ENCODE results near the gene TMED4.

TMED4 gene

GRCh38 chr7:44581879-44582603 is at the start of gene TMED4:
Gene TMED4 (minus strand): TSS chr7:44582231. CDS start chr7:44582206, 25 bp downstream.
- peak; percentile 98 to 100 (median 100) for DNase-seq (ENCODE audit: low read depth in 4 of 4, low spot score in 1 of 4)

DNA sequence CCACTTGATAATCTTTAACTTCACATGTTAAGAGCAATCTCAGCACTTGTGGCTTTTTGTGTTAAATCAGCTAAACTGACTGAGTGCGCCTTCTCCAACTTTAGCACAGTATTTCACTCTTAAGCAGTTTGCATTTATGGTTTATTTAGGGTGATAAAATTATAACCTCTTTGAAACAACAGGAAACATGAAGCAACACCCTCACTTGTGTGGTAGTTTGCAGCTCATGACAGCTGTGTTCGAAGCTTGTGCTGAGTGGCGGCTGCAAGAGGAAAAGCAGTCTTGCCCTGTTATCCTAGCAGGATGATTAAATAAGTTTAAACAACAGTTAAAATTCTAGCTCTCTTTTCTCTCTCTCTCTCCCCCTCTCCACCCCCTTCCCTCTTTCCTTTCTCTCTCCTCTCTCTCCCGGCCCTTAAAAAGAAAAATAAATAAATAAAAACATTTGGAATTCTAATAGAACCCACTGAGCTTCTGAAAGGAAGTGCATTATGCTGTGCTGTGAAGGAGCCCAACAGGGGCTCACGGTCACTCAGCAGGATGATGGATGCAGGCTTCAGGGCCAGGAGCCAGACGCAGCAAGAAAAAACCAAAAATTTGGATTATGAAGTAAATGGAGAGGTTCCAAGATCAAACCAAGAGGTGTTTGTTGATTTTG is 49.6 kb upstream of the TMED4 start:
- DNase-seq (ENCODE audit: low read depth in 4 of 4, low spot score in 1 of 4) = no peak

DNA sequence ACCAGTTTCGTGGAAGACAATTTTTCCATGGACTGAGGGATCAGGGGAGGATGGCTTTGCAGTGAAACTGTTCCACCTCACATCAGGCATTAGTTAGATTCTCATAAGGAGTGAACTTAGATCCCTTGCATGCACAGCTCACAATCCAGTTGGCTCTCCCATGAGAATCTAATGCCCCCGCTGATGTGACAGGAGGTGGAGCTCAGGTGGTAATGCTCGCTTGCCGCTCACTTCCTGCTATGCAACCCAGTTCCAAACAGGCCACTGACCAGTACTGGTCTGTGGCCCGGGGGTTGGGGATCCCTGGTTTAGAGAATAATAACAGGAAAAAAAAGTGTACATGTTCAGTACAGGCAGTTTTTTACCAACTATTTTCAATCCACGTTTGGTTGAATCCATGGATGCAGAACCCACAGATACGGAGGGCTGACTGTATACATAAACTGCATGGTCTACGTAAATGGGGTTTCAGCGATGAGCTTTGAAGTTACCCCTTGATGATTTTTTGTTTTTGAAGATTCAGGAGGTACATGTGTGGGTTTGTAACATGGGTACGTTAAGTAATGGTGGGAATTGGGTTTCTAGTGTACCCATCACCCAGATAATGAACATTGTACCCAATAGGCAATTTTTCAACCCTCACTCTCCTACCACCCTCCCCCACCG is 48.9 kb upstream of the TMED4 start:
- no peak for DNase-seq (ENCODE audit: low read depth in 4 of 4, low spot score in 1 of 4)

- DNase-seq (ENCODE audit: low read depth in 4 of 4, low spot score in 1 of 4) = no peak
Measured at GRCh38 chr7:44629829-44630522, 47.9 kb upstream of the TMED4 start.

- DNase-seq (ENCODE audit: low read depth in 4 of 4, low spot score in 1 of 4) = no peak
Measured at GRCh38 chr7:44626620-44627019, 44.6 kb upstream of the TMED4 start.

DNA sequence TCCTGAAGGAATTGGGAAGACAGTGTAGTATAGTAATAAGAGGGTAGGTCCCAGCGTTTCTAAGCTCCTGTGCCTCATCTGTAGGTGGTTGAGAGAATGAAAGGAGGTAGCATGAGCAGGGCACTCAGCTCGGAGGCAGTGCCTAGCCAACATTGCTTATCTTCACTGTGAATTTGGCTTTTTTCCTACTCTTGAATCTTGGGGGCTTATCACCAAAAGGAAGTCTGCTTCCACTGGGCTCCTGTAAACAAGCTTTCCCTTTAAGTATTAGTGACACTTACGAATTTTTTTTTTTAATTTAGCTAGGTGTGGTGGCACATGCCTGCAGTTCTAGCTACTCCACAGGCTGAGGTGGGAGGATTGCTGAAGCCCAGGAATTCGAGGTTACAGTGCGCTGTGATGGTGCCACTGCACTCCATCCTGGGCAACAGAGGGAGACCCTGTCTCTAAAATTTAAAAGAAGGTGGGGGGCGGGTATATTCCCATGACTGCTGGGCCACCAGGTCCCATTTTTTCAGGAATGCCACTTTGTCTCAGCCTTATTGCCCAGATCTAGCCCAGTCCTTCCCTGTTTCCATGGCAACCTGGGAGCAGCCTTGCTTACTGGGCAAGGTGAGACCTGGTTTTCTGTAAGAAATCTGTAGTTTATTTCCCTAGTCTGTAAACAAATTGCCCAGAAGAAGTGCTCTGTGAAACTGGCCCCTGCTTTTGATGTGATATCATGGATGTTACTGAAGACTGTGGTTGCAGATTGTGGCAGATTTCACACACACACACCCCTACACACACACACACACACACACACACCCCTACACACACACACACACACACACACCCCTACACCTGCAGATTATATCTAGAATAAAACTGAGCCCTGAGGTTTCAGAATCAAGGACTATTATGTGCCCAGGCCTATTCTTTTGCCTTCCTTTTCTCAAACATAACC is 43.8 kb upstream of the TMED4 start:
- DNase-seq (ENCODE audit: low read depth in 4 of 4, low spot score in 1 of 4) = no peak

DNA sequence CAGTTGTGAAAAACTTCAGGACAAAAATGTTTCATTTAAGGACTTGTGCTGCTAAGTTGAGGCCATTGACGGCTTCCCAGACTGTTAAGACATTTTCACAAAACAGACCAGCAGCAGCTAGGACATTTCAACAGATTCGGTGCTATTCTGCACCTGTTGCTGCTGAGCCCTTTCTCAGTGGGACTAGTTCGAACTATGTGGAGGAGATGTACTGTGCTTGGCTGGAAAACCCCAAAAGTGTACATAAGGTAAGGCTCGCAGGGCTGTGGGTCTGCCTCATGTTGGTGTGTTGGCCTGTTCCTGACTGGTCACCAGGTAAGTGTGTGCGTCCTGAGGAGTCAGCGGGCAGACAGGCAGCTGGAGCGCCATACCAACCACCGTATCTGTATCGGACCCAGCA is 42.3 kb upstream of the TMED4 start:
- DNase-seq (ENCODE audit: low read depth in 4 of 4, low spot score in 1 of 4) = no peak

DNA sequence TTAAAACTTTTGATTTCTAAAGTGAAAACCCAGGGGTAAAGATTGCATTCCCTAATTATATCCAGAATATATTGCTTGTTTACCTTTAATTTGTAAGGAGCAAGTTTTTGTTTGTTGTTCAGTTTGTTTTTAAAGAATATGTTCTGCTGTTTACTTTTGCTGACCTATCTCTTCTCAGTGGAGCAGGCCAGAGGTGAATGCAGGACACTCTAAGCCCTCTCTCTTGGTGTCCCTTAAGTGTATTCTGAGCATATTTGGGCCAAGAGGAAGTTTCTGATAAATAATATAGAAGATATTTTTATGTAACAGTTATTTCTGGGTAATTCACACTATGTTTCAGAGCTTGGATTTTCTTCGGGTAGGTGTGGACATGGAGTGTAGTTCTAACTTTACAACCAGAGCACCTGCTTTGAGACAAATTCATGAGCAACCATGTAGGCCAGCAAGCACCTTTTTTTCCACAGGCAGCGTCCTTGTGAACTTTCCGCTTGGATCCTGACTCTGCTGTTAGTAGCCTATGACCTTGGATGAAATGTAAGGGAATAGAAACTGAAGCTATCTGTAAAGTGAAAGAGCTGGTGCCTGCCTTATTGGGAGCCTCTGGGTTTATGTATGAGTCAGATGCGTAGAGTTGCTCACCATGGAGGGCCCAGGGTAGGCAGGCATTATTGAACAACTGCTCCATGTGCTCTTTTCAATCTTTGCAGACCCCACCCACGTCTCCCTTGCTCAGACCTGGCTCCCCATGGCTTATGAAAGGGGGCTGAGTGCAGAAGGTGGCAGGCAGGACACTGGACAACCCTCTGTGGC is 40.5 kb upstream of the TMED4 start:
- DNase-seq (ENCODE audit: low read depth in 4 of 4, low spot score in 1 of 4) = peak in 1 of 4 experiments; percentile 45

DNA sequence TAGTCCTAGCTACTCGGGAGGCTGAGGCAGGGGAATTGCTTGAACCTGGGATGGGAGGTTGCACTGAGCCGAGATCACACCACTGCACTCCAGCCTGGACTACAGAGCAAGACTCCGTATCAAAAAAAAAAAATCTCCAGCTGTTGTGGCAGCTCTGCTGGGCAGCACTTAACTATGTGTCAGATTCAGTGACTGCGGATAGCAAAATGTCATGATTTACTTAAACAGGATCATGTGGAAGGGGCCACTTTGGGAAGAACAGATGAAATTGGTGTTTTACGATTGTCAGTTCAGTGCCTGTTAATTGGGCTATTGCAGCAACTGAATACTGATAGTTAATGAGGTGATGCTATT is 39.7 kb upstream of the TMED4 start:
- no peak for DNase-seq (ENCODE audit: low read depth in 4 of 4, low spot score in 1 of 4)

DNA sequence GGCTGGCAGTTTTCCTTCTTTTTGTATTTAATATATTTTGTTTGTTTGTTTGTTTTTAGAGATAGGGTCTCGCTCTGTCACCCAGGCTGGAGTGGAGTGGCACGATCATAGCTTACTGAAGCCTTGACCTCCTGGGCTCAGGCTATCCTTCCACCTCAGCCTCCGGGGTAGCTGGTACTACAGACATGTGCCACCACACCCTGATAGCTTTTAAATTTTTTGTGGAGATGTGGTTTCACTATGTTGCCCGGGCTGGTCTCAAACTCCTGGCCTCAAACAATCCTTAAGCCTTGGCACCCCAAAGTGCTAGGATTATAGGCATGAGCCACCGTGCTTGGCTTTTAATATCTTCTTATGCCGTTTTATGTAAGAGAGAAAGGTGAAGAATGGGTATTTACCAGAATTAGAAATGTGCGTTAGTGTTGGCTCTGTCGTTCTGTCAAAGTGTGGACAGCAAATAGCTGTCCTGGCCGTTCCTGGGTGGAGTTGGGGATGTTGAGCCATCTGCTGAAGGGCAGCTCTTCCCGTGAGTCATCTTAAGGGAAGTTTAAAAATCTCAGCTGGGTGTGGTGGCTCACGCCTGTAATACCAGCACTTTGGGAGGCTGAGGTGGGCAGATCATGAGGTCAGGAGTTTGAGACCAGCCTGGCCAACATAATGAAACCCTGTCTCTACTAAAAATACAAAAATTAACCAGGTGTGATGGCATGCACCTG is 39.2 kb upstream of the TMED4 start:
- DNase-seq (ENCODE audit: low read depth in 4 of 4, low spot score in 1 of 4) = no peak

GRCh38 chr7:44618753-44619152 is 36.7 kb upstream of the TMED4 start:
- no peak for DNase-seq (ENCODE audit: low read depth in 4 of 4, low spot score in 1 of 4)

GRCh38 chr7:44618045-44618444 is 36.0 kb upstream of the TMED4 start:
- no peak for DNase-seq (ENCODE audit: low read depth in 4 of 4, low spot score in 1 of 4)

DNA sequence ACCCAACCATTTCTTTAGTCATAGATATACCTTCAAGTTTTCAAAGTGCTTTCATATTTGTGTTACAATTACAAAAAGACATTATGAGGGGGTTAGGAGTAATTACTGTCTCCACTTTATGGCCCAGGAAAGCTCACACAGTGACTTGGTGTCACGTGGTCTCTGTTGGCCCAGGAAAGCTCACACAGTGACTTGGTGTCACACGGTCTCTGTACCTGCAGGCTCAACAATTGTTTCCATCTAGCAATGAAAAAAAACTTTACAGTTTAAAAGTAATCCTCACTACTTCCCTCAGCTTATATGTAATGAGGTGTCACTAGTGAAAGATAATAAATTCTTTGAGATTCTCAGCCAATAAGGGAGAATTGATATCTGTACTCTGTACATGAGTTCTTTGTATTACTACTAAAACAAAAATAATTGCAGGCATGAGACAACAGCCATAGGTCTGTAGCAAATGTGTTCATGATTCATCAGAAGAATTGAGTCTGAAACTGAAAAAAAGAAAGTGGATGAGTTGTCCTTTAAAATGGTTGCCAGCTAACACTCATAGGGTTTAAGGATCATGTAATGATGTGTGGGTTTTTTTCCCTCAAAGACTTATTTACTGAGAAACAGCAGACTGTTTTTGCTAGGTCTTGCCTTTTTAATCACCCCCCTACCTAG is 35.3 kb upstream of the TMED4 start:
- peak in 1 of 4 experiments; percentile 27 for DNase-seq (ENCODE audit: low read depth in 4 of 4, low spot score in 1 of 4)

DNA sequence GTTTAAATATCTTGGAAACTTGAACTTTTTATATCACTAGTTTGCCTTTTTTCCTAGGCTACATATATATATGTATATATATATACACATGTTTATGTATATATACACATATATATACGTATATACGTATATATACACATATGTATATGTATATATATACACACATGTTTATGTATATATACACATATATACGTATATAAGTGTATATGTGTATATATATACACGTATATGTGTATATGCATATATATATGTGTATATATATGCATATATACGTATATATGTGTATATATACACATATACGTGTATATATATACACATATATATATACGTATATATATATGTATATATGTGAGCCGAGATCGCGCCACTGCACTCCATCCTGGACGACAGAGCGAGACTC is 34.5 kb upstream of the TMED4 start:
- no peak for DNase-seq (ENCODE audit: low read depth in 4 of 4, low spot score in 1 of 4)

GRCh38 chr7:44615793-44616192 is 33.8 kb upstream of the TMED4 start:
- DNase-seq (ENCODE audit: low read depth in 4 of 4, low spot score in 1 of 4) = no peak

GRCh38 chr7:44615149-44615611 is 33.1 kb upstream of the TMED4 start:
- no peak for DNase-seq (ENCODE audit: low read depth in 4 of 4, low spot score in 1 of 4)

GRCh38 chr7:44609829-44610228 is 27.8 kb upstream of the TMED4 start:
- DNase-seq (ENCODE audit: low read depth in 4 of 4, low spot score in 1 of 4) = no peak

GRCh38 chr7:44608916-44609648 is 27.1 kb upstream of the TMED4 start:
- DNase-seq (ENCODE audit: low read depth in 4 of 4, low spot score in 1 of 4) = no peak
